Measurements from ENCODE around the gene LRBA.

The LRBA gene

DNA sequence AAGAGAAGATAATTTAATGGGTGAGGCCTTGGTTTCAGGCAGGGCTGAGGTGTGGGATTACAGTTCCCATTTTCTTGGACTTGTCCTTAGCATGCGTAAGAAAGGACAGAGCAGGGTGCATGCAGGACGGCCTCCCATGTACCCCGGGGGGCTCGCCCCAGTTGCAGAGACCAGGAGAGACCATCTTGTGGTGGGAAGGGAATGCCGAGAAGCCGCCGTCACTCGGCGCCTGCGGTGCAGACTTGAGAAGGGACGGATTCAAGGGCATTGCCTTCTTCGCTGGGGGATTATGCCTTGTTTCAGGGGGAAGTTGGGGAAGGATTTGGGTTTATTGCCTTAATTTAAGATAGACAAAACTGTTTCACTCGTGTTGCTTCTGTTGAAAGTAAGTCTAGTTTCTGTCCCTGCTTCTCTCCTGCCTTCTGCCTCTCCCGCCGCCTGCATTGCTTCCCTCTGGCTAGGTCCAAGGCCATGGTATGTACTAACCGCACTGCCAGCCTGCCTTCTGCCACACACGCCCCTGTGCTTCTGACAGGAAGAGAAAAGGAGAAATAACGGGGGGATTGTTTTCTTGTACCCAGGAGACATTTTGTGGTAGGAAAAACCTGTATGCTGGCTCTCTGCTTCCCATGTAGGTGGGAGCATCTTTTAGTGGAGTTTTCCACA lies 761.0 kb downstream of the LRBA start:
- TF ChIP-seq, protein P1, sequence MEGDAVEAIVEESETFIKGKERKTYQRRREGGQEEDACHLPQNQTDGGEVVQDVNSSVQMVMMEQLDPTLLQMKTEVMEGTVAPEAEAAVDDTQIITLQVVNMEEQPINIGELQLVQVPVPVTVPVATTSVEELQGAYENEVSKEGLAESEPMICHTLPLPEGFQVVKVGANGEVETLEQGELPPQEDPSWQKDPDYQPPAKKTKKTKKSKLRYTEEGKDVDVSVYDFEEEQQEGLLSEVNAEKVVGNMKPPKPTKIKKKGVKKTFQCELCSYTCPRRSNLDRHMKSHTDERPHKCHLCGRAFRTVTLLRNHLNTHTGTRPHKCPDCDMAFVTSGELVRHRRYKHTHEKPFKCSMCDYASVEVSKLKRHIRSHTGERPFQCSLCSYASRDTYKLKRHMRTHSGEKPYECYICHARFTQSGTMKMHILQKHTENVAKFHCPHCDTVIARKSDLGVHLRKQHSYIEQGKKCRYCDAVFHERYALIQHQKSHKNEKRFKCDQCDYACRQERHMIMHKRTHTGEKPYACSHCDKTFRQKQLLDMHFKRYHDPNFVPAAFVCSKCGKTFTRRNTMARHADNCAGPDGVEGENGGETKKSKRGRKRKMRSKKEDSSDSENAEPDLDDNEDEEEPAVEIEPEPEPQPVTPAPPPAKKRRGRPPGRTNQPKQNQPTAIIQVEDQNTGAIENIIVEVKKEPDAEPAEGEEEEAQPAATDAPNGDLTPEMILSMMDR (IDR thresholded peaks at IDR 0.05; ENCODE audit: low read depth, low read length, missing control alignments): no peak
- DNase-seq (ENCODE audit: extremely low read depth, low read depth): no peak
- H3K4me3 ChIP-seq (replicated peaks; ENCODE audit: low read depth, low read length): no peak overlapping the region

DNA sequence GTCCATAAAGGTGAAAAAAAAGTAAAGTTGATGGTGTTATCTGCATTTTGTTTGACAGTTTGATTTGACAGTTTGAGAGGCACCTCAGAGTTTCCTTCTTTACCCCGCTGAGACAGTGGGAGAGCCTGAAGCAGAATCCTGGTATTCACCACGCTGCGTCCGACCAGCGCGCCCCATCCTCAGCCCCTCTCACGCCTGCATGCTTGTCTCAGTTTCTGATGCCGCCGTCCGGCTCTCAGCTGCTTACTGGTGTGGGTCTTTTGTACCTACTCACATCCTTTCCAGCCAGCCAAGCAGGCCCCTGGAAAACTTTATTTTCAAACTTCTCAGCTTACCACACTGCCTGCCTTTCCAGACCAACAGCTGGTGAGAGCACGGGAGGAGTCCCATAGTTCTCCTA lies 761.7 kb downstream of the LRBA start:
- no peak for DNase-seq (ENCODE audit: extremely low read depth, low read depth)
- H3K4me3 ChIP-seq (replicated peaks; ENCODE audit: low read depth, low read length): no peak overlapping the region
- TF ChIP-seq, protein P1 (IDR thresholded peaks at IDR 0.05; ENCODE audit: low read depth, low read length, missing control alignments): no peak

DNA sequence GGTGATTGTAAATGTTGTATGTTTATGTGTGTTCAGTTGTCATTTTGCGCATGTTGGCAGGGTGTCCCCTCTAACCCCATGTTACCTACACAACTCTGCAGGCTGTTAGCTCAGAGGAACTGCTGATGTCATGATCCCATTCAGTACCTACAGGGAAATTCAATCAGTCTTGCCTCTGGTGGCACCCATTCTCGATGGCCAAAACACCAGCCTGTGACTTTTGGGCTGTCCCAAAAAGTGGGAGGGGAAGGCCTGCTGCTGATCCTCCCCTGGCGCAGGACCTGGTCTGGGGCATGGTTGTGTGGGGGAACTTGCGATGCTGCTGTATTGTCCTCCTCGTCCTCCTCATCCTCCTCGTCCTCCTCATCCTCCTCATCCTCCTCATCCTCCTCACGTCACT lies 762.3 kb downstream of the LRBA start:
- H3K4me3 ChIP-seq (replicated peaks; ENCODE audit: low read depth, low read length): no peak overlapping the region
- TF ChIP-seq, protein P1 (IDR thresholded peaks at IDR 0.05; ENCODE audit: low read depth, low read length, missing control alignments): no peak
- no peak for DNase-seq (ENCODE audit: extremely low read depth, low read depth)

DNA sequence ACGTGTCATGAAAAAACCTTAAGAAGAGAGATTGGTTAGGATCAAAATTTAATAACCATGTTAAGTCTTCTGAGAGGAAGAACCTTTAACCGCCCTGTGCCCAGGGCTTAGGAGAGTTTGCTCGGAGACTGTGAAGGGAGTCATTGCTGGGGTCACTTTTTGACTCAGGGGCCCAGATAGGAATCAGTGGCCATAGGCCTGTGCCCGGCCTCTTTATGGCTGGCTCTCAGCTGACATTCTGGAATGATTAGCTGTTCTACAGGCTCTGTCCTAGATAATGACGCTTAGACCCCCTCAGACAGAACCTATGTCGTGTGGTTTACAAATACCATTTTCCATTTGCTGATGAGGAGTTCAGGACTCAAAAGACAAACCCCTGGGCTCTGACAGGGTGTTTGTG lies 762.8 kb downstream of the LRBA start:
- TF ChIP-seq, protein P1 (IDR thresholded peaks at IDR 0.05; ENCODE audit: low read depth, low read length, missing control alignments): no peak
- no peak for DNase-seq (ENCODE audit: extremely low read depth, low read depth)
- H3K4me3 ChIP-seq (replicated peaks; ENCODE audit: low read depth, low read length): no peak overlapping the region

DNA sequence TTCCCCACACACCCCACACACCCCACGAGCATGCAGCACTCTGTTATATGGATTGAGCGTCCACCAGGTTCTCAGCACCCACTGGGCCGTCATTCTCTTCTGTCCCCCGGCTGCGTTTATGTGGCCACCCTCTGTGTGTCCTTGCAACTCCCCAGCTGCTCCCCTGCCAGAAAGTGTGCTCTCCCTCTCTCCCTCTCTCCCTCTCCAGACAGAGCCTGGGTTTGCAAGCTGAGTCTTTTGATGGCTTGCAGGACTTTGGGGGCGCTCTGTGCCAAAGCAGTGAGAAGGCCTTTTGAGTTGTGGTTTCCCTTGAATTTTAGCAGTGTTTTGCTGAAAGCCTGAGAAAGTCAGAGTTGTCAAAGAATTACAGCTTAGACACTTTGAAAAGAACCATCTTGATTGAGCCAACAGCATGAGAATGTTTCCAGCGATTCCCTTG lies 763.3 kb downstream of the LRBA start:
- no peak overlapping the region for H3K4me3 ChIP-seq (replicated peaks; ENCODE audit: low read depth, low read length)

DNA sequence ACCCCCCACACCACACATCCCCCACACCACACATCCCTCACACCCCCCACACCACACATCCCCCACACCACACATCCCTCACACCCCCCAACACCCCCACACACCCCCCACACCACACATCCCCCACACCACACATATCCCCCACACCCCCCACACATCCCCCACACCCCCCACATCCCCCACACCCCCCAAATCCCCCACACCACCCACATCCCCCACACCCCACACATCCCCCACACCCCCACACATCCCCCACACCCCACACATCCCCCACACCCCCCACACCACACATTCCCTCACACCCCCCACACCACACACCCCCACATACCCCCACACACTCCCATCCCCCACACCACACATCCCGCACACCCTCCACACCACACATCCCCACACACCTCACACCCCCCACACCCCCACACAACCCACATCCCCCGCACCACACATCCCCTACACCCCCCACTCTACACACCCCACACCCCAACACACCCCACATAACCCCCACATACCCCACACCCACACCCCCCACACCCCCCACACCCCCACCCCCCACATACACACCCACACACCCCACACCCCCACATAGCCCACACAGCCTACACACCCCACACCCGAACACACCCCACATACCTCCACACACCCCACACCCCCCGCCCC lies 764.0 kb downstream of the LRBA start:
- DNase-seq (ENCODE audit: extremely low read depth, low read depth): no peak
- TF ChIP-seq, protein P1 (IDR thresholded peaks at IDR 0.05; ENCODE audit: low read depth, low read length, missing control alignments): no peak
- no peak overlapping the region for H3K4me3 ChIP-seq (replicated peaks; ENCODE audit: low read depth, low read length)

More for the DNA sequence above, 763.3 kb downstream of the LRBA start:
- DNase-seq (ENCODE audit: extremely low read depth, low read depth): no peak
- TF ChIP-seq, protein P1 (IDR thresholded peaks at IDR 0.05; ENCODE audit: low read depth, low read length, missing control alignments): no peak
